Measurements from ENCODE around the gene PRTFDC1.
"Not testable (repeated sequence)": the region's sequence is repeated elsewhere in the genome, so short reads cannot be mapped to it uniquely, and the experiment has no call there.

Gene PRTFDC1

DNA sequence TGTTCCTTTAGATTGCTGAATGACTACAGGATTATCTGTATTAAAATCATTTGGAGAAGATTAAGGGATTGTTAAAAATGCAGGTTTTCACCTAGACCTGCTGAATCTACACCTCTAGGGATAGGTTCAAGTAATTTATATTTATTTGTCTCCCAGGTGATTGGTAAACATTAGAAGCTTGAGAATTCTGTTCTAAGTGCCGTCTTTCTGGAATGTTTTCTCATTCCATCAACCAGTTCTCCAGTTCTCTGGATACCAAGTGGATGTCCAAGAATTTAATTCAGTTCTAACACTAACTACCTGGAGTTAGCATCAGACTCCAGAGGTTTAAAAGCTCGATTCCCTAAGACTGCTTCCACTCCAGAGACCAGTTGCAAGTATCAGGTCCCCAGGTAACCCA is 110.9 kb downstream of the PRTFDC1 start:
- DNase-seq: no peak

DNA sequence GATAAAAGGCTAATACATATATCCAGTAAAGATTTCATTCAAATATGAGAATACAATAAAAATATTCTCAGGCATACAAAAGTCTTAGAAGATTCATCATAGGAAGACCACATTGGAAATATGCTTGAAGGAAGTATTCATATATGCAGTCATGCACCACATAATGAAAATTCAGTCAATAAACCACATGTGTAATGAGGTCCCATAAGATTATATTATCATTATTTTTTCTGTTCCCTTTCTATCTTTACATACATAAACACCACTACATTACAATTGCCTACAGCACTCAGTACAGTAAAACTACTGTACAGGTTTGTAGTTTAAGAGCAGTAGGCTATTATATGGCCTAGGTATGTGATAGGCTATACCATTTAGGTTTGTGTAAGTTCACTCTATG is 111.6 kb downstream of the PRTFDC1 start:
- no peak for DNase-seq

DNA sequence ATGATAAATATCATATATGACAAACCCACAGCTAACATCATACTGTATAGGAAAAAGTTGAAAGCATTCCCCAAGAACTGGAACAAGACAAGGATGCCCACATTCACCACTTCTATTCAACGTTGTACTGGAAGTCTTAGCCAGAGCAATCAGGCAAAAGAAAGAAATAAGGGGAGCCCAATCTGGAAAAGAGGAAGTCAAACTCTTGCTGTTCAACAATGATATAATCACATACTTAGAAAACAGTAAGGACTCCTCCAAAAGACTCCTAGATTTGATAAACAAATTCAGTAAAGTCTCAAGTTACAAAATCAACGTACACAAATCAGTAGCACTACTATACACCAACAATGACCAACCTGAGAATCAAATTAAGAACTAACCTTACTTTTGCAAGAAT is 114.6 kb downstream of the PRTFDC1 start:
- not testable (repeated sequence) for DNase-seq

DNA sequence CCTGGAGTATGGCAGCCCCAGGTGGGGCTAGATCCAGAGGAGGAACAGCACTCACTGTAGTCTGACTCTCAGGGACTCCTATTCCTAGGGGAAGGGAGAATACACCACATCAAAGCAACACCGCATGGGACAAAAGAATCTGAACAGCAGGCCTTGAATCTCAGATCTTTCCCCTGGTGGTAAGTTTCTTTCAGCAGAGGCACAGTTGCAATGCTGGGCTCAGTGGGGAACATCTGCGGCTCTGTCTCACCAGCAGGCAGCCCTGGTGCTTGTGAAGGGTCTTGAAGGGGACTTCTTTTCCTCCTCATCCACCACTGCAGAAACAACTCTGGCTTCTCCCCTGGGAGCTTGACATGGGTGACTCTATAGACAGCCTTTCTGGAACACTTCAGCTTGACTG is 117.5 kb downstream of the PRTFDC1 start:
- DNase-seq: no peak

DNA sequence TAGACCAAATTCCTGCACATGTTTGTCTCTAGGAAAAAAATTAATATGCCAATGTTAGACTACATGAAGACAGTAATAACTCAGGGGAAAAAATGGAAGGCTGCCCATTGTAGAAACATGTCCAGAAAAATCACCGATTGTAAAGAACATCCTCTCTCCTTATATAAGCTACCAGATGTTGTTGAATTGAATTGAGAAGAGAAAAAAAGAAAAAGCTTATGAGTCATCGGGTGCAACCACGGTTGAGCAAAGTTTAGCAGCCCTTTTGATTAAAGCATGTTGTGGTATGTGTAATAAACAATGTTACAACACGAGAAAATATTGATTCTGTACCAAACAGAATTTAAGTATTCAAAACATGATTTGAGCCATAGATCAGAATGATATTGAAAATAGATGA is 126.4 kb downstream of the PRTFDC1 start:
- DNase-seq: peak in 1 of 5 donors; percentile 35

DNA sequence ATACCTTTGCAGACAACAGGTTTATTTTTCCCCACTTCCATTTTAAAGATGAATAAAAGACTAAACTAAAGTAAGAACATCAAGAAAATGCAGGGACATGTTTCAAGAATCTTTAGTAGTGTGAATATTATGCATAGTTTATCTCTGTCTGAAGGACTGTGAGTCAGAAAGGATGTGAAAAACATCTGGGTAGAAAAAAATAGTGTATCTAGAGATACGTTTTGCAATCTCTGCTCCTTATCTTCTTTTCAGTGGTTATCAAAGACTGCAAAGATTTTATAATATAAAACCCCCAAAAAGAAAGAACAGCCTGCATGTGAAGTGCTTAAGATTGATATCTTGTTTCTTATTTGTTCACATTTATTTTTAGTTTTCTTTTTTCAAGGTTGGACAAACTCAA is 126.9 kb downstream of the PRTFDC1 start:
- no peak for DNase-seq

DNA sequence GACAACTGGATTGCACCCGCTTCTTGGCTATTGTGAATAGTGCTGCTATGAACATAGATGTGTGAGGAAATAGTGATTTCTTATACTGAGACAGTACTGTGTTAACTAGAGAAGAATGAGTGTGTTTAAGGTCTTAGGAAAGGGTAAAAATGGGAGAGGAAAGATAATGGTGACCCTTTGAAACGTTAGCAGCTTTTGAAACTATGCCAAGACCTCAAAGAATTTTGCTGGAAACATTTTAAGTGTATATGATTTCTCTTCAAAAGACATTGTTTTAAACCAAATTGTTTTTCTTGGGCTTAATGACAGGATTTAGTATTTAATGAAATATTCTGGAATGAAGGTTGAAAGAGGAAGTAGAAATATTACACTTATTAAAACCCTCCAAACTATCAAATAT is 127.9 kb downstream of the PRTFDC1 start:
- no peak for DNase-seq

DNA sequence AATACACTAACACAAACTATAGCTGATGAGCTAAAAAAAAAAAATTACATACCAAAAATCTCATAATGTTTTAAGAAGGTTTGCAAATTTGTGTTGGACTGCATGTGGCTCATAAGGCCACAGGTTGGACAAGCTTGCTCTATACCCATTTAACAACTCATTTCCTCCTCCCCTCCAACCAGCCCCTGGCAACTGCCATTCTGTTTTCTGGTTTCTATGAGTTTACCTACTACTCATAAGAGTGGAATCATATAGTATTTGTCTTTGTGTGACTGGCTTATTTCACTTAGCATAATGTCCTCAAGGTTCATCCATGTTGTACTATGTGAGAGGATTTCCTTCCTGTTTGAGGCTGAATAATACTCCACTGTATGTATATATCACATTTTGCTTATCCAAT is 128.3 kb downstream of the PRTFDC1 start:
- DNase-seq: peak in 1 of 5 donors; percentile 27

DNA sequence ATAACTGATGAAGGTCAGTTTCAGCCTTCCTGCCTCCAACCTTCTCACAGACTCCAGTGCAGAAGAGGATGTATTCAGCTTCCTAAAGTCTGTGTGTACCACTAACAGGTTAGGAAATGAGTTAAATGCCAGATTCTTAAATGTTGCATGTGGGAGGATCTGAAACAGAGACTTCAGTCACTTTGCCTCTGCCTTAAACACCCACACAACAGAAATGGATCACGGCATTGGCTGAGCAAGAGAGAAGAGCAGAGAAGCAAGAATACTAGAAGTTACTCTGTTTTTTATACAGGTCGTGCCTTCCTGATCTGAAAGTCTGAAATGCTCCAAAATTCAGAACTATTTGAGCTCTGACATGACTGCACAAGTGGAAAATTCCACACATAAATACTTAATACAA is 129.8 kb downstream of the PRTFDC1 start:
- DNase-seq: peak in 1 of 5 donors; percentile 15

DNA sequence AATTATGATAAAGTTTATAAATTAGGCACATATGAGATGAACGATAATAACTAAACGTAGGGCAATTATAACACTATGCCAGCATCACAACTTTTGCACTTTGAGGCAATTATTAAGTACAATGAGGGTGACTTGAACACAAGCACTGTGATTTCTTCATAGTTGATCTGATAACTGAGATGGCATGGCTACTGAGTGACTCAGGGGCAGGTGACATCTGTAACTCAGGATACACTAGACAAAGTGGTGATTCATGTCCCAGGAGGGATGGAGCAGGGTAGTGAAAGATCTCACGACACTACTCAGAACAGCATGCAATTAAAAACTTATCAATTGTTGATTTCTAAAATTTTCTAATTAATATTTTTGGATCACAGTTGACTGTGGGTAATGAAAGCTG is 130.4 kb downstream of the PRTFDC1 start:
- DNase-seq: no peak

DNA sequence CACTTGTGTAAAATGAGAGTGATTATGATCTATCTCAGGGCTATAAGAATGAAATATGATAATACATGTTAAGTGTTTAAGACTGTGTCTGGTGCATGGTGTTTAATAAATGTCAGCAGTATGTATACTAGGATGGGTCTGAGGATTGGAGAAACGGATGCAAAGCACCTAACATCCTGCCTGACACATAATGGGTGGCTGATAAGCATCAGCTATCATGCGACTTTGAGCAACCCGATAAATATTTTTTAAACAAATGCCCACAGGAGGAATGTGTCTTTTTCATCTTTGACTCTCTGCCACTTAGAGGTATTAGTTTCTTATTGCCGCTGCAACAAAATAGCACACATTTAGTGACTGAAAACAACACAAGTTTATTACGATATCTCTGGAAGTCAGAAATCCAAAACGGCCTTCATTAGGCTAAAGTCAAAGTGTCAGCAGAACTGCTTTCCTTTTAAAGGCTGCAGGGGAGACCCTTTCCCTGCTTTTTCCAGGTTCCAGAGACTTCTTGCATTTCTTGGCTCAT is 135.5 kb downstream of the PRTFDC1 start:
- peak in 1 of 5 donors; percentile 6 for DNase-seq

DNA sequence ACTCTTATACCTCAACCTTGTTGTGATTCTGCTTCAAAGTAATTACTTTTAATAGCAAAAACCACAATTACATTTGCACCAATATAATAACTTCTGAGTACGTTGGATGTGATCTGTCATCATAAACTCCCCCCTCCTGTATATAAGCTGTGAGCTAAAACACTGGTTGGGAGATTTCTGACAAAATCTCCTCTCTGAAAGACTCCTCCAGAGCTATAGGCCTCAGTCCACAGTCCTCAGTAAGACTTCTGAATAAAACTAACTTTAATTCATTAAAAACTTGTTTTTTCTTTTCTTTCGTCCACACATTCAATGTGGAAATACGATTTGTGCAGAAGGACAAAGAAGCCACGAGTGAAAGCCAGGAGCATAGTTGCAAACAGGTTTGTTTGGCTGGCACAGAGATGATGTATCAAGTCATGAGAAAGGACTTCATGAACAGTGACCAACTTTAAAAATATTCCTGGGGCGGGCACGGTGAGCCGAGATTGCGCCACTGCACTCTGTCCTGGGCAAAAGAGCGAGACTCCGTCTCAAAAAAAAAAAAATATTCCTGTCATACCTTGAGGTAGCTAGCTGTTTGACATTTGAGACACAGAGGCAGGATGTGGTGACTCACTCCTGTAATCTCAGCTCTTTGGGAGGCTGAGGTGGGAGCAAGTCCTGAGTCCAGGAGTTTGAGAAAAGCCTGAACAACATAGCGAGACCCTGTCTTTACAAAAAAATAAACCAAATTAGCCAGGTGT is 137.7 kb downstream of the PRTFDC1 start:
- peak in 1 of 5 donors; percentile 14 for DNase-seq

DNA sequence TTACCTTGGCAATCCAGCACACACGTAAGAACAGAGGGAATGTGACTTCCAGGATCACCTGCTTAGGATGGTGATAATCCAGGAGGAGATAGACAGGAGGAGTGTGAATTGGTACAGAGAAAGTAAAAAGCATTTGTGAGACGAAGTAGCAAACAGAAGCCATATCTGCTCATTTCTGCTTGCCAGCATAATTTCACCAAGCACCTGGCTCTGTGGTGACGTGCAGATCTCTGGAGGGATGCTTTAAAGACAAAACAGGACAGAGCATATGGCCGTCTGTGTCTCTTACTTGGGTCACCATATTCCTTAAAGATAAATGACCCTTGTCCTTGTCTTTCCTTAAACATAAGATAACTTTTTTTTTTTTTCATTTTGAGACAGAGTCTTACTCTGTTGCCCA is 138.6 kb downstream of the PRTFDC1 start:
- DNase-seq: no peak

DNA sequence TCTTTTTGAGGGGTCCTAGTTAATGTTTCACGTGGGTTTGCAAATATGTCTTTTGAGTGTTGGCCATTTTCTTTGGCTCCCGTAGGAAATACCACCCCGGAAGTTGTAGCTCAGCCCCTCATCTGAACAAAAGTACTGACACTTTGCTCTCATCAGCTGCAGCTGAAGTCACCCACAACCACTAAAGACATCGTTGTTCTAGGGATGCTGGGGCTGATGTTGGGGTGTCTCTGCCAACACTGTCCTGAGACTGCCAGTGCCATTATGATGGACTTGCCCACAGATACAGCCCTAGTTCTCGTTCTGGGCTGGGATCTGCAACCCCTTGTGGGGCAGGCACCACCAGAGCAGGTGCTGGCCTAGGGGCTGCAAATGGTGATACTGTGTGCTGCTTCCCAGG is 146.1 kb downstream of the PRTFDC1 start:
- no peak for DNase-seq

DNA sequence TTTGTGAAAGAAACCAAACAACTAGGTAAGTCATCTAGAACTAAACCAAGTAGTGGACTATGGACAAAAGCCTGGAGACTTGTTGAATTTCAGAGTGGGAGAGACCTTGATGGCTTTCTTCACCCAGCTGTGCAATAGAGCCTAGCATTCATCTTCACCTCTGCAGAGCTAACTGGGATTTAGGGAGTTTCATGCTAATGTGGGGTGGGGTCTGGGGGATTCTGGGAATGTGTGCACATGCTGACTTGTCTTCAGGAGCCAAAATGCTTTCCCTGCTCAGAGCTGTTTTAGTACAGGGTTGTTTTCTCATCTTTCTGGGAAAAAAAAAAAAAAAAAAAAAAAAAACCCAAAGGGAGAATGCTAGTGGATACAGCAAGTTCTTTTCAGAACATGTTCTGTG is 147.4 kb downstream of the PRTFDC1 start:
- DNase-seq: no peak

DNA sequence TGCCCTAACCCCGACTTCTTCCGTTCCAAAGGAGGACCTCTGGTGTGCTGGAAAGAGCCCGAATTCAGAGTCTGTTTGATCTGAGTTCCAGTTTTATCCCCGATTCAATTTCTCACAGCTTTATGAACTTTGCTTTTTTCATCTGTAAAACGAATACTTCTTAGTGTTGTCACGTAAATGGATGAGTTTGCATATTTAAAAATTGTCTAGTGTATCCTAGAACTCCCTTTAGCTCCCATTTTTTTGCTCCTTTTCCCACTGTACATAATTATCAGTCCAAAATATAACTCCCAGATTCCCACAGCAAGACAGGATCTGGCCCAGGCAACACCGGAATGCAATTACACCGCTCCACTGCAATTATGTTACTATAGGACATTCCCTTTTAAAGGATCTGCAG is 148.0 kb downstream of the PRTFDC1 start:
- DNase-seq: no peak

DNA sequence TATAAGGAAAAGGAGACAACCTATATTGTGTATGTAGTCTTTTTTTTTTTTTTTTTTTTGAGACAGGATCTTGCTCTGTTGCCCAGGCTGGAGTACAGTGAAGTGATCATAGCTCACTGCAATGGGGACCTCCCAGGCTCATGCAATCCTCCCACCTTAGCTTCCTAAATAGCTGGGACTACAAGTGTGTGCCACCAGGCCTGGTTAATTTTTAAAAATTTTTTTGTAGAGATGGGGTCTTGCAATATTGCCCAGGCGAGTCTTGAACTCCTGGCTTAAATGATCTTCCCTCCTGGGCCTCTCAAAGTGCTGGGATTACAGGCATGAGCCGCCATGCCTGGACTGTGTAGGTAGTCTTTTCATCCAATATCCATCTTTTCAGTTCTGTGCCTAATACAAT is 150.0 kb downstream of the PRTFDC1 start:
- no peak for DNase-seq

DNA sequence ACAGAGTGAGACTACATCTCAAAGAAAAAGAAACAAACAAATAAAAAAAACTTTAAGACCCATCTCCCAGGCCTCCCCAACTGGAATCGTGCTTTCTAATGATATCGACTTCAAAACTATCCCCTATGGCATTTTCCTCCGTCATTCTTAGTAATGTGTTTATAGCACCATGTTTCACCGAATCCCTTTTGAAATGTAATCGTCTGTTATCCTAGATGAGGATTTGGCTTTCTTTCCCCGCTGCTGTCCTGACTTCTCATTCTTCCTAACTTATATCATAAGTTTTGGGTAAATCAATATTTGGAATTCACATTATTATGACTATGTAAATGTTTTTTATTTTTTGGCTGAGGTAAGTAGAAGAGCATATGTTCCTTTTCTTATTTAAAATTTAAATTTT is 151.5 kb downstream of the PRTFDC1 start:
- no peak for DNase-seq
